Measurements from ENCODE around the gene WSB2.

The WSB2 gene

GRCh38 chr12:118060301-118061010 lies 523 bp downstream of the WSB2 start:
- no peaks in the 10 kb centered on the region for H3K79me2 ChIP-seq (ENCODE audit: control insufficient read depth, low read length)
- no peak for TF ChIP-seq CTCF (IDR thresholded peaks at IDR 0.05; ENCODE audit: low read depth, low read length, poor library complexity, severe bottlenecking)
- TF ChIP-seq EZH2phosphoT487 (IDR thresholded peaks at IDR 0.05; ENCODE audit: borderline replicate concordance, low read length): peak; percentile 84; the same call in 1 of the 2 replicates
- no peak overlapping the region for H3K27ac ChIP-seq (ENCODE audit: low read depth, low read length)
- H3K36me3 ChIP-seq (ENCODE audit: control insufficient read depth, low read length): no peaks in the 10 kb centered on the region
- H4K20me1 ChIP-seq (ENCODE audit: control insufficient read depth, insufficient read depth, low read depth, low read length): peaks cover 5% of the 10 kb centered on the region; the same call in 1 of the 2 replicates
- H3K9me3 ChIP-seq (ENCODE audit: control insufficient read depth, insufficient read depth, low read length): no peaks in the 10 kb centered on the region
- peak overlapping the region; percentile 60 for H3K4me3 ChIP-seq (ENCODE audit: low read length)
- peaks cover 9% of the 10 kb centered on the region; the same call in 1 of the 2 replicates for H3F3A ChIP-seq (ENCODE audit: control insufficient read depth, insufficient read depth)
- peaks cover 62% of the 10 kb centered on the region for H3K27me3 ChIP-seq (ENCODE audit: control insufficient read depth, low read length)
- peaks cover 31% of the 10 kb centered on the region for H3K4me1 ChIP-seq (ENCODE audit: control insufficient read depth, low read length)
- H3K9me2 ChIP-seq (replicated peaks; ENCODE audit: control insufficient read depth, low read length): no peaks in the 10 kb centered on the region
- H3K4me2 ChIP-seq (ENCODE audit: low read length): peak overlapping the region; percentile 67

- Histone ChIP-seq H3K9me3 (ENCODE audit: control insufficient read depth, insufficient read depth, low read length) (no peaks in the 10 kb centered on the region), H3K4me2 (ENCODE audit: low read length) (no peak overlapping the region), H3K79me2 (ENCODE audit: control insufficient read depth, low read length) (no peaks in the 10 kb centered on the region), H4K20me1 (ENCODE audit: control insufficient read depth, insufficient read depth, low read depth, low read length) (no peaks in the 10 kb centered on the region; the same call in 1 of the 2 replicates), H3K4me3 (ENCODE audit: low read length) (no peak overlapping the region), H3K36me3 (ENCODE audit: control insufficient read depth, low read length) (no peaks in the 10 kb centered on the region), H3K27me3 (ENCODE audit: control insufficient read depth, low read length) (peaks cover 54% of the 10 kb centered on the region), H3K27ac (ENCODE audit: low read depth, low read length) (no peak overlapping the region), H3K9me2 (replicated peaks; ENCODE audit: control insufficient read depth, low read length) (no peaks in the 10 kb centered on the region), H3F3A (ENCODE audit: control insufficient read depth, insufficient read depth) (no peaks in the 10 kb centered on the region; the same call in 1 of the 2 replicates), H3K4me1 (ENCODE audit: control insufficient read depth, low read length) (peaks cover 22% of the 10 kb centered on the region)
- TF ChIP-seq EZH2phosphoT487 (IDR thresholded peaks at IDR 0.05; ENCODE audit: borderline replicate concordance, low read length) (no peak), CTCF (IDR thresholded peaks at IDR 0.05; ENCODE audit: low read depth, low read length, poor library complexity, severe bottlenecking) (no peak)
These were observed 1.4 kb downstream of the WSB2 start for GRCh38 chr12:118059341-118060191.

- H3K9me2 ChIP-seq (replicated peaks; ENCODE audit: control insufficient read depth, low read length): no peaks in the 10 kb centered on the region
- no peak for TF ChIP-seq EZH2phosphoT487 (IDR thresholded peaks at IDR 0.05; ENCODE audit: borderline replicate concordance, low read length)
- TF ChIP-seq CTCF (IDR thresholded peaks at IDR 0.05; ENCODE audit: low read depth, low read length, poor library complexity, severe bottlenecking): no peak
- H3K4me1 ChIP-seq (ENCODE audit: control insufficient read depth, low read length): peaks cover 15% of the 10 kb centered on the region
- H3K4me3 ChIP-seq (ENCODE audit: low read length): no peak overlapping the region
- H3K36me3 ChIP-seq (ENCODE audit: control insufficient read depth, low read length): no peaks in the 10 kb centered on the region
- no peaks in the 10 kb centered on the region for H4K20me1 ChIP-seq (ENCODE audit: control insufficient read depth, insufficient read depth, low read depth, low read length)
- no peak overlapping the region for H3K27ac ChIP-seq (ENCODE audit: low read depth, low read length)
- H3K79me2 ChIP-seq (ENCODE audit: control insufficient read depth, low read length): no peaks in the 10 kb centered on the region
- no peak overlapping the region for H3K4me2 ChIP-seq (ENCODE audit: low read length)
- no peaks in the 10 kb centered on the region for H3K9me3 ChIP-seq (ENCODE audit: control insufficient read depth, insufficient read depth, low read length)
- H3F3A ChIP-seq (ENCODE audit: control insufficient read depth, insufficient read depth): no peaks in the 10 kb centered on the region; the same call in 1 of the 2 replicates
- H3K27me3 ChIP-seq (ENCODE audit: control insufficient read depth, low read length): peaks cover 47% of the 10 kb centered on the region
These were observed 2.1 kb downstream of the WSB2 start for GRCh38 chr12:118058881-118059280.

Data from DOHH2 (cell line).